ENCODE data around the gene COL10A1.

The COL10A1 gene

GRCh38 chr6:116078522-116078921 lies 47.4 kb downstream of the COL10A1 start:
- Mint-ChIP-seq H3K4me1 (no peaks in the 10 kb centered on the region), H3K9me3 (no peaks in the 10 kb centered on the region), H3K27ac (no peak overlapping the region), H3K27me3 (peaks cover 6% of the 10 kb centered on the region), H3K4me3 (no peak overlapping the region)
- ATAC-seq: no peak
- DNase-seq: no peak

GRCh38 chr6:116074732-116075390 lies 51.1 kb downstream of the COL10A1 start:
- H3K9me3 Mint-ChIP-seq: no peaks in the 10 kb centered on the region
- DNase-seq: no peak

GRCh38 chr6:116073765-116074440 lies 52.0 kb downstream of the COL10A1 start:
- peaks cover 6% of the 10 kb centered on the region for H3K27me3 Mint-ChIP-seq
- H3K9me3 Mint-ChIP-seq: no peaks in the 10 kb centered on the region
- H3K27ac Mint-ChIP-seq: peak overlapping the region in 1 of 2 donors; percentile 52
- H3K4me3 Mint-ChIP-seq: no peak overlapping the region
- ATAC-seq (no peak), DNase-seq (no peak)
- no peaks in the 10 kb centered on the region for H3K4me1 Mint-ChIP-seq

More at GRCh38 chr6:116074732-116075390, 51.1 kb downstream of the COL10A1 start:
- H3K4me3 Mint-ChIP-seq: no peak overlapping the region
- H3K27me3 Mint-ChIP-seq: peaks cover 6% of the 10 kb centered on the region
- H3K27ac Mint-ChIP-seq: no peak overlapping the region
- no peaks in the 10 kb centered on the region for H3K4me1 Mint-ChIP-seq
- ATAC-seq: no peak

DNA sequence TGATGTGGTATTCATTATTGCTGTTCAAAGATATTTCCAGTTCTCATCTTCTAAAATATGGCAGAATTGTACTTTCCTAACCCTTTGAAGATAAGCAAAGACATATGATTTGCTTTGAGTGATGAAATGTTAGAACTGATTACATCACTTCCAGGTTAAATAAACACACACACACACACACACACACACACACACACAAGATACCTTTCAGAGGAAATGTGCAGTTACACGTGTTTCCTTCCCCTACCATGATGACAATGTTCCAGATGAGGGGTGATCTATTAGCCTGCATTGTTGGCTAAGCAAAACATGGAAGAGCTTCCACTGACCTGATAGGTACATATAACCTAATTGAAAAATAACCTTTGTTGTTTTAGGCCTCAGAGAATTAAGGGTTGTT lies 53.6 kb downstream of the COL10A1 start:
- Mint-ChIP-seq H3K9me3 (no peaks in the 10 kb centered on the region), H3K27me3 (peaks cover 2% of the 10 kb centered on the region), H3K4me1 (no peaks in the 10 kb centered on the region), H3K4me3 (no peak overlapping the region), H3K27ac (peak overlapping the region in 1 of 2 donors; percentile 12)
- DNase-seq (no peak), ATAC-seq (no peak)

DNA sequence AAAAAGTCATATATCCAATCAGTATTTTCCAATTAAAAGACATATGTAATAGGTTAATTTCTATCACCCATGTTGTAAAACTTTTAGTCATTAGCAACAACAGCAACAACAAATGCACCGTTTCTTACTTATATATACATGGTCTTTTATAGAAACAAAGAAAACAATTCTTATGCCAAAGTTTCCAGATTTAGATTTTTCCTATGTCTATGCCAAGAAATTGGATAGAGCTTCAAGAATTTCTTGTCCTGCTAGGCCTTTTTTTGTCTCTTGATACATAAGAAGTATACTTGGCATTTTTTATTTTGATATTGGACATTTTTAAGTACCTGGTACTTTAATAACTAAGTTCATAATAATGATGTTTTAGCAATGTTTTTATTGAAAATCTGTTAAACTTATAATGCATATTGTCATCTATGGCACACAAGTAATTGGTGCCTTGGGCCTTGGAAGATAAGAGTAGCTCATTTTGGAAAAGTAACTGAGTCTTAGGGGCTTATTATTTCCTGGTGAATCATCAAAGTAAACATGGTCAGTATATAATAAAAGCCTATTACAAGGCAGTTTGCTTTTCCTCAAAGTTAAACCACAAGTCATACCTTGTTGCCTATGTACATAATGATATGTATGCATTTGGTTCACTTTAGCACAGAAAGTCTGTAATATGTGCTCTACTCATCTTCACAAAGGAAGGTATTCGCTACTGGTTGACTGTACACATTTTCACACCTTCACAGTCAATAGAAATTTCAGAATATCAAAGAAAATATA lies 55.1 kb downstream of the COL10A1 start:
- ATAC-seq: no peak

GRCh38 chr6:116070101-116070500 lies 55.8 kb downstream of the COL10A1 start:
- ATAC-seq (no peak), DNase-seq (no peak)
- Mint-ChIP-seq H3K4me3 (no peak overlapping the region), H3K27me3 (no peaks in the 10 kb centered on the region), H3K9me3 (no peaks in the 10 kb centered on the region), H3K27ac (peak overlapping the region in 1 of 2 donors; percentile 50), H3K4me1 (no peaks in the 10 kb centered on the region)

More for the DNA sequence above, 55.1 kb downstream of the COL10A1 start:
- Mint-ChIP-seq H3K9me3 (no peaks in the 10 kb centered on the region), H3K27ac (no peak overlapping the region), H3K27me3 (no peaks in the 10 kb centered on the region), H3K4me1 (no peaks in the 10 kb centered on the region), H3K4me3 (no peak overlapping the region)
- DNase-seq: no peak
